Stomach smooth muscle (tissue), 2 donors: ENCODE measurements around the gene TBC1D9B.

Experiments
- H3K27ac ChIP-seq: one replicate; pipeline ENCODE4 v1.7.0; 2013; ENCODE audit warnings: mild to moderate bottlenecking, low read length, inconsistent platforms
- H3K27me3 ChIP-seq, 2 donors: one replicate each; pipeline ENCODE4 v1.7.0; 2013; ENCODE audit warnings: low read length in 2 of 2; ENCODE audit not compliant: insufficient read depth in 2 of 2, control insufficient read depth in 1 of 2
- H3K36me3 ChIP-seq, 2 donors: one replicate each; pipeline ENCODE4 v1.7.0; 2013; ENCODE audit warnings: low read length in 2 of 2; ENCODE audit not compliant: control insufficient read depth in 2 of 2, insufficient read depth in 2 of 2
- H3K4me1 ChIP-seq: one replicate; pipeline ENCODE4 v1.7.0; 2013; ENCODE audit warnings: low read length; ENCODE audit not compliant: control insufficient read depth, insufficient read depth
- H3K4me3 ChIP-seq, 2 donors: one replicate each; pipeline ENCODE4 v1.7.0; 2013; ENCODE audit warnings: low read length in 2 of 2
- H3K9ac ChIP-seq, 2 donors: one replicate each; pipeline ENCODE4 v1.7.0; 2013; ENCODE audit warnings: low read length in 2 of 2, mild to moderate bottlenecking in 1 of 2
- H3K9me3 ChIP-seq, 2 donors: one replicate each; pipeline ENCODE4 v1.7.0; 2013; ENCODE audit warnings: low read length in 2 of 2; ENCODE audit not compliant: control insufficient read depth in 2 of 2
- donor health status: healthy.
- donor health status: Pancreatic carcinoma.

TBC1D9B gene

GRCh38 chr5:179908528-179908927 lies 831 bp upstream of the TBC1D9B start:
- peak overlapping the region; percentile 24 for H3K27ac ChIP-seq
- H3K36me3 ChIP-seq = peaks cover 6 to 7% of the 10 kb centered on the region in 2 donors
- peaks cover 20% of the 10 kb centered on the region for H3K4me1 ChIP-seq
- no peaks in the 10 kb centered on the region for H3K9me3 ChIP-seq
- no peaks in the 10 kb centered on the region for H3K27me3 ChIP-seq
- peak overlapping the region in 1 of 2 donors; percentile 27 for H3K9ac ChIP-seq
- H3K4me3 ChIP-seq = peak overlapping the region in 1 of 2 donors; percentile 76

DNA sequence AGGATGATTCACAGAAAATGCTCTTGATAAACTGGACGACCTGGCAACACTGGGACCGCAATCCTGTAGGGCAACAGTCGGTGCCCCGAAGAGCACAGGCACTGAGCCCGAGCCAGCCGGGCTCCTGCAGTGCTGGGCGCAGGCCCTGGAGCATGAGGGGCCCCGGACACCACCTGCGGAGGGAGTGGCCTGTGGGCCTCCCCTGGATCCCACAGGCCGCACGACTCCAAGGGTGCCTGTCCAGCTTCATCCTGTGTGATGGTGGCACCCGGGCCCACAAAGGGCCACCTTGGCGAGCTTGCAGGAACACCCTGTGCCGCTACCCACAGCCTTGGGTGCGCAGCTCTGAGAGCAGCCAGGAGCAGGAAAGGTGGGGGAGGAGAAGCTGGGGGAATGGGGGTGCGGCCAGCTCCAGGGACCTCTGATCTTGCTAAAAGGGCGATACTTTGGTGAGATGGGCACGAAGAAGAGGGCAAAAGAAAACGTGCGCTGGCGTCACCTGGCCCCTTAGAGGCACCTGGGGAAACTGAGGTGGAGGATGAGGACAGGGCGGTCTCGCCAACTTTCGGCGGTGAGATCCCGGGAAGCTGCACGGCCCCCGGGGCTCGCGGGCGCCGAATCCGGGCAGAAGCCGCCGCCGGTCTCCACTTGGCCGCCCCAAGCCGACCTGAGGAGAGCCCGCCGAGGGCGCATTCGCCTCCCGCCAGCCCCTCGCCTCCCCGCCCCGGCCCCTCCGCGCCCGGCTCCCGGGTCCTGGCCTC lies 722 bp downstream of the TBC1D9B start:
- Histone ChIP-seq H3K4me1 (peaks cover 17% of the 10 kb centered on the region), H3K27me3 (no peaks in the 10 kb centered on the region), H3K9me3 (no peaks in the 10 kb centered on the region), H3K27ac (no peak overlapping the region), H3K36me3 (peaks cover 13 to 17% of the 10 kb centered on the region in 2 donors), H3K4me3 (peak overlapping the region; percentile 52 to 76), H3K9ac (peak overlapping the region; percentile 69 to 73)

DNA sequence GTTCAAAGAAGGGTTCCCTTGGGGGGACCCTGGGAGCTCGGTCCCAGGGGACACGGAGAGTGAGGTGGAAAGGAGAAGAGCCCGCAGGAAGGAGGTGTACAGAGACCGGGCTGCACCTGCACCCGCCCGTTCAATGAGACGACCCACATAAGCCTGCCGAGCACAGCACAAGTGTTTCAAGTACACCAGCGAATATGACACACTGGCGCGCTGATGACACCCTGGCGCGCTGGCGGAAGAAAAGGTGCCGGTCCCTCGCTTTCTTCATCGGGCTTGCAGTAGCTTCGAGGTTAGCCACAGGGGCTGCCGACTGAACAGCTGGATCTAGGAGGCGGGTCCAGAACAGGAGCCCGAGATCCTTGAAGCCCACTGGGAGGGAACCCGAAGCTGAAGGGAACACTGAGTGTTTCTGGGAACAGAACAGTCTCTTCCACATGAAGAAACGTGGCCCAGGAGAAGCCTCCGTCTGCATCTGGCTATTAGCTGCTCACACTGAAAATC lies 1.4 kb downstream of the TBC1D9B start:
- H3K4me1 ChIP-seq = peaks cover 17% of the 10 kb centered on the region
- H3K4me3 ChIP-seq = peak overlapping the region; percentile 52 to 76
- peak overlapping the region; percentile 69 to 73 for H3K9ac ChIP-seq
- H3K27ac ChIP-seq = no peak overlapping the region
- no peaks in the 10 kb centered on the region for H3K9me3 ChIP-seq
- H3K36me3 ChIP-seq = peaks cover 16 to 20% of the 10 kb centered on the region in 2 donors
- no peaks in the 10 kb centered on the region for H3K27me3 ChIP-seq

DNA sequence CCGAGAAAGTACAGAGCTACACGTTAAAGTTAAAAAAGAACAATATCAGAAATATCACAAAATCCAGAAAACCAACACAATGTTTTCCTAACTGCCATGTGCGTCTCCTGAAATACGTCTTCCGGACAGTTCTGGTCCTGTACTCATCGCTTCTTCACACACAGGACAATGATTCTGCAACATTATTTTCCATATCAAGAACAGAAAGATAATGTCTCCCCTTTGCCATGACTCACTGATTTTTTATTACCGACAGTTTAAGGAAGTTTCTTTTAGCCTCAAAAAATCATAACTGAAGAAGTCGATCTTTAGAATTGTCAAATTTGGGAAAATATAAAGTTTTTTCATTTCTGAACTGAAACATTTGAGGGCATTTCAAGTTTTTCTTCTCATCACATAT lies 2.5 kb downstream of the TBC1D9B start:
- H3K9me3 ChIP-seq = no peaks in the 10 kb centered on the region
- H3K27me3 ChIP-seq = no peaks in the 10 kb centered on the region
- H3K9ac ChIP-seq = no peak overlapping the region
- peaks cover 17% of the 10 kb centered on the region for H3K4me1 ChIP-seq
- H3K27ac ChIP-seq = no peak overlapping the region
- peaks cover 20 to 21% of the 10 kb centered on the region in 2 donors for H3K36me3 ChIP-seq
- H3K4me3 ChIP-seq = no peak overlapping the region

- peaks cover 20 to 22% of the 10 kb centered on the region in 2 donors for H3K36me3 ChIP-seq
- H3K9me3 ChIP-seq = no peaks in the 10 kb centered on the region
- no peak overlapping the region for H3K4me3 ChIP-seq
- no peaks in the 10 kb centered on the region for H3K27me3 ChIP-seq
- no peak overlapping the region for H3K27ac ChIP-seq
- H3K9ac ChIP-seq = no peak overlapping the region
- H3K4me1 ChIP-seq = peaks cover 17% of the 10 kb centered on the region
Observed at GRCh38 chr5:179904463-179905160, 3.1 kb downstream of the TBC1D9B start.

- H3K9me3 ChIP-seq = no peaks in the 10 kb centered on the region
- H3K36me3 ChIP-seq = peaks cover 33% of the 10 kb centered on the region in 2 donors
- peaks cover 8% of the 10 kb centered on the region for H3K4me1 ChIP-seq
- no peak overlapping the region for H3K4me3 ChIP-seq
- no peaks in the 10 kb centered on the region for H3K27me3 ChIP-seq
- no peak overlapping the region for H3K27ac ChIP-seq
- H3K9ac ChIP-seq = no peak overlapping the region
Observed at GRCh38 chr5:179902763-179903158, 4.9 kb downstream of the TBC1D9B start.

GRCh38 chr5:179901915-179902762 lies 5.6 kb downstream of the TBC1D9B start:
- no peaks in the 10 kb centered on the region for H3K9me3 ChIP-seq
- H3K27ac ChIP-seq = no peak overlapping the region
- no peaks in the 10 kb centered on the region for H3K27me3 ChIP-seq
- H3K36me3 ChIP-seq = peaks cover 39% of the 10 kb centered on the region in 2 donors
- H3K9ac ChIP-seq = no peak overlapping the region
- peaks cover 7% of the 10 kb centered on the region for H3K4me1 ChIP-seq
- H3K4me3 ChIP-seq = no peak overlapping the region

DNA sequence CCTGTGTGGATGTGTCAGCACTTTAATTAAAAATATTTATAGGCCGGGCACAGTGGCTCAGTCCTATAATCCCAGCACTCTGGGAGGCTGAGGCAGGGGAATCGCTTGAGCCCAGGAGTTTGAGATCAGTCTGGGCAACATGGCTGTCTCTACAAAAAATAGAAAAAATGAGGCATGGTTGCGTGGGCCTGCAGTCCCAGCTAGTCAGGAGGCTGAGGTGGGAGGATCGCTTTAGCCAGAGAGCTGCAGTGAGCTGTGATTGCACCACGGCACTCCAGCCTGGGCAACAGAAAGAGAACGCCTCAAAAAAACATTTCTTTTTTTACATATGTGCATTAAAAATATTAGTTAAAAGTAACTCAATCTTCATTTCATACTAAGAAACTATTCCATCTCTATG lies 6.2 kb downstream of the TBC1D9B start:
- H3K9me3 ChIP-seq = no peaks in the 10 kb centered on the region
- no peaks in the 10 kb centered on the region for H3K27me3 ChIP-seq
- no peak overlapping the region for H3K4me3 ChIP-seq
- no peak overlapping the region for H3K27ac ChIP-seq
- peaks cover 39% of the 10 kb centered on the region in 2 donors for H3K36me3 ChIP-seq
- H3K9ac ChIP-seq = no peak overlapping the region
- H3K4me1 ChIP-seq = no peaks in the 10 kb centered on the region

DNA sequence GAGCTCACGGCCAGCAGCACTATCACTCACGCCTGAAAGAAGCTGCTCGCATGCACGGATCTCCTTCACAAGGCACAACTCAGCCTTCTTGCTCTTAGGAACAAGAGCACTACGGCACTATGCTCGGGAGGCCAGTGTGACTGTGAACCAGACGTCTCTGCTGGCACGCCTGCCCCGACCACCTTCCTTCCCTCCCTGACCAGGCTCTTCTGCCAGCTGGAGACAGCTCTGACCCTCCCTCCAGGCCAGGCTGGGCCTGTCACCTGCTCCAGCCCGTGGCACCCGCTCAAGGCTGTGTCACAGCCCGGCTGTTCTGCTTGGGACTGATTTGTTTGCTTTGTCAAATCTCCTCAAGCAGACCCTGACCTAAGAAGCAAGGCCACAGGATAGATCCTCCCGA lies 7.0 kb downstream of the TBC1D9B start:
- Histone ChIP-seq H3K27me3 (no peaks in the 10 kb centered on the region), H3K9ac (no peak overlapping the region), H3K27ac (no peak overlapping the region), H3K4me3 (no peak overlapping the region), H3K36me3 (peaks cover 43 to 44% of the 10 kb centered on the region in 2 donors), H3K9me3 (no peaks in the 10 kb centered on the region), H3K4me1 (no peaks in the 10 kb centered on the region)

GRCh38 chr5:179900206-179900605 lies 7.5 kb downstream of the TBC1D9B start:
- Histone ChIP-seq H3K27me3 (no peaks in the 10 kb centered on the region), H3K9ac (no peak overlapping the region), H3K4me1 (no peaks in the 10 kb centered on the region), H3K36me3 (peaks cover 46 to 48% of the 10 kb centered on the region in 2 donors), H3K4me3 (no peak overlapping the region), H3K9me3 (no peaks in the 10 kb centered on the region), H3K27ac (no peak overlapping the region)
